Muscle layer of duodenum (tissue), 2 donors: Measurements from ENCODE around the gene JPH2.

Experiments used
- H3K27ac ChIP-seq: one replicate; pipeline ENCODE4 v1.7.0; 2013; ENCODE audit warnings: mild to moderate bottlenecking, low read length
- H3K27me3 ChIP-seq: one replicate; pipeline ENCODE4 v1.7.0; 2013; ENCODE audit warnings: low read depth, mild to moderate bottlenecking, control low read depth, low read length
- H3K36me3 ChIP-seq, 2 donors: one replicate each; pipeline ENCODE4 v1.7.0; 2013; ENCODE audit warnings: low read length in 2 of 2, control low read depth in 1 of 2, mild to moderate bottlenecking in 1 of 2; ENCODE audit not compliant: insufficient read depth in 2 of 2, control insufficient read depth in 1 of 2
- H3K4me1 ChIP-seq, 2 donors: one replicate each; pipeline ENCODE4 v1.7.0; 2013; ENCODE audit warnings: low read length in 2 of 2, mild to moderate bottlenecking in 2 of 2, control low read depth in 1 of 2, moderate library complexity in 1 of 2; ENCODE audit not compliant: insufficient read depth in 2 of 2, control insufficient read depth in 1 of 2
- H3K4me3 ChIP-seq, 2 donors: one replicate each; pipeline ENCODE4 v1.7.0; 2013; ENCODE audit warnings: low read length in 2 of 2, low read depth in 1 of 2, mild to moderate bottlenecking in 1 of 2
- H3K9me3 ChIP-seq, 2 donors: one replicate each; pipeline ENCODE4 v1.7.0; 2013; ENCODE audit warnings: low read length in 2 of 2, control low read depth in 1 of 2, mild to moderate bottlenecking in 1 of 2; ENCODE audit not compliant: control insufficient read depth in 1 of 2
- donor health status: healthy.

JPH2 gene

DNA sequence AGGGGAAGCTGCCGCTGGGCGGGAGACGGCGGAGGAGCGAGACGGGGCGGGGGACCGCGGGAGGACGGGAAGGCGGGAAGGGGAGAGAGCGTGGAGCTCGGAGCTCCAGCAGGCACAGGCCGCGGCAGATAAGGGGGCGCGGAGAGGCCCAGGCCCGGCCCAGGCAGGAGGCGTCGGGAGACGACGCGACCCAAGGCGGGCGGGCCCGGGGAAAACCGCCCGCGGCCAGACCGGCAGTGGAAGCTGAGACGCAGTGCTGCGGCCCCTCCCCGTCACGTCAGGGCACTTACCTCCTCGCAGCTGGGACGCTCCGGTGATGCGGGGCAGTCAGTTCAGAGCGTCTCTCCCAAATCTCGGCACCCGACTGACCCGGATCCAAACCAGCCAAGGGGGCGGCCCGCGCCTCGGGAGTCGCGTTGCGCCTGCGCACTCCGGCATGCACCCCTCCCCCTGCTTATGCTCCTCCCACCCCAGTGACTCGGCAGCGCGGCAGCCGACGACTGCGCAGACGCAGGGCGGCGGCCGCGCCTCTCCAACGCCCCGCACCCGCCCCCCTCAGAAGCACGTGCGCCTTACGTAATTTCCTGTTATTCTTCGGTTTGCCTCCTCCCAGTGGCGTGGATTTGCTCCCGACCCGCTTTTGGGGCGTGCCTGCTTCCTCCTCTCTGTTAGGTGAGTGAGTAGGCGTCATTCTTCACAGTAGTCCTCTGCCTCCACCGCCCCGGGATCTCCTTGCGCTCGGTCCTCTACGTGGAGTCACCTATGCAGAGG is 23.6 kb upstream of the JPH2 start, which contains the start of gene OSER1:
Gene OSER1 (minus strand): TSS at position 366 of the 771 bp plus-strand sequence. CDS start 3,814 bp downstream, outside the sequence.
- Histone ChIP-seq H3K4me3 (peak within 1 kb of the TSS; percentile 78 to 92), H3K27me3 (no peaks in the 10 kb centered on the region), H3K36me3 (peaks cover 5 to 15% of the 10 kb centered on the region in 2 donors), H3K27ac (peak within 1 kb of the TSS; percentile 98), H3K4me1 (peaks cover 8 to 40% of the 10 kb centered on the region in 2 donors), H3K9me3 (no peaks in the 10 kb centered on the region)

GRCh38 chr20:44209686-44210405 is 22.9 kb upstream of the JPH2 start:
- peak overlapping the region; percentile 98 for H3K27ac ChIP-seq
- H3K4me1 ChIP-seq: peaks cover 8 to 41% of the 10 kb centered on the region in 2 donors
- H3K36me3 ChIP-seq: peaks cover 9 to 20% of the 10 kb centered on the region in 2 donors
- H3K27me3 ChIP-seq: no peaks in the 10 kb centered on the region
- H3K9me3 ChIP-seq: no peaks in the 10 kb centered on the region
- H3K4me3 ChIP-seq: peak overlapping the region; percentile 78 to 92

- Histone ChIP-seq H3K36me3 (peaks cover 9 to 20% of the 10 kb centered on the region in 2 donors), H3K9me3 (no peaks in the 10 kb centered on the region), H3K27me3 (no peaks in the 10 kb centered on the region), H3K27ac (peak overlapping the region; percentile 98), H3K4me1 (peaks cover 16 to 47% of the 10 kb centered on the region in 2 donors), H3K4me3 (peak overlapping the region; percentile 78 to 92)
Measured at GRCh38 chr20:44208770-44209169, 21.8 kb upstream of the JPH2 start.

- Histone ChIP-seq H3K27ac (peak overlapping the region; percentile 98), H3K36me3 (peaks cover 9 to 20% of the 10 kb centered on the region in 2 donors), H3K4me3 (peak overlapping the region; percentile 78 to 92), H3K27me3 (no peaks in the 10 kb centered on the region), H3K9me3 (no peaks in the 10 kb centered on the region), H3K4me1 (peaks cover 16 to 51% of the 10 kb centered on the region in 2 donors)
Measured at GRCh38 chr20:44208165-44208564, 21.2 kb upstream of the JPH2 start.

GRCh38 chr20:44207126-44207723 is 20.2 kb upstream of the JPH2 start:
- peaks cover 16 to 48% of the 10 kb centered on the region in 2 donors for H3K4me1 ChIP-seq
- peak overlapping the region; percentile 98 for H3K27ac ChIP-seq
- H3K36me3 ChIP-seq: peaks cover 17 to 21% of the 10 kb centered on the region in 2 donors
- H3K9me3 ChIP-seq: no peaks in the 10 kb centered on the region
- H3K27me3 ChIP-seq: no peaks in the 10 kb centered on the region
- no peak overlapping the region for H3K4me3 ChIP-seq

- Histone ChIP-seq H3K9me3 (no peaks in the 10 kb centered on the region), H3K4me3 (no peak overlapping the region), H3K27ac (no peak overlapping the region), H3K36me3 (peaks cover 22 to 32% of the 10 kb centered on the region in 2 donors), H3K27me3 (no peaks in the 10 kb centered on the region), H3K4me1 (peaks cover 12 to 39% of the 10 kb centered on the region in 2 donors)
Measured at GRCh38 chr20:44206132-44206531, 19.1 kb upstream of the JPH2 start.

GRCh38 chr20:44204832-44205215 is 17.8 kb upstream of the JPH2 start:
- H3K4me1 ChIP-seq: peaks cover 12 to 39% of the 10 kb centered on the region in 2 donors
- H3K27ac ChIP-seq: peak overlapping the region; percentile 83
- peaks cover 29 to 33% of the 10 kb centered on the region in 2 donors for H3K36me3 ChIP-seq
- no peaks in the 10 kb centered on the region for H3K9me3 ChIP-seq
- H3K4me3 ChIP-seq: no peak overlapping the region
- H3K27me3 ChIP-seq: no peaks in the 10 kb centered on the region

DNA sequence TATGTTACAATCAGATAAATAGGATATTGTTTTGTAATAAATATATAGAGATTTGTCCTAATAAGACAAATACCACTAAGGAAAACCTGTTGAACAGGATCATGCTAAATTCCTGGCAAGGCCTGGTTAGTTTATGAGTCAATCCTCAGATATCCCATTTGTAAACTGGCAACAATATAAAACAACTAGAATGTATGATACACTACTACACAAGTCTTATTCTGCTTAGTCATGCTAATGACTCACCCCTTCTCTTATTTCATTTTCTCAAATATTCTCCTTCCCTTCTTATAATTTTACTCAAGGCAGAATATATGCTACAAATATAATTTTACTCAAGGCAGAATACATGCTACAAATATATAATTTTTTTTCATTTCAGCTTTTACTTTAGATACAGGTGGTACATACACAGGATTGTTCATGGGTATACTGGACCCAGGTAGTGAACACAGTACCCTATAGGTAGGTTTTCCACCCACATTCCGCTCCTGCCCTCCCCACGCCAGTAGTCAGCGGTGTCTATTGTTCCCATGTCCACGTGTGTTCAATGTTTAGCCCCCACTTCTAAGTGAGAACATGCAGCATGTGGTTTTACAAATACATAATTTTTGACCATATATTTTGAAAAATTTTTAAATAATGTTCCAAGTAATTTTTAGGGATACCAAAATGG is 17.3 kb upstream of the JPH2 start:
- Histone ChIP-seq H3K9me3 (no peaks in the 10 kb centered on the region), H3K36me3 (peaks cover 30 to 38% of the 10 kb centered on the region in 2 donors), H3K4me1 (peaks cover 12 to 39% of the 10 kb centered on the region in 2 donors), H3K4me3 (no peak overlapping the region), H3K27ac (peak overlapping the region; percentile 83), H3K27me3 (no peaks in the 10 kb centered on the region)

DNA sequence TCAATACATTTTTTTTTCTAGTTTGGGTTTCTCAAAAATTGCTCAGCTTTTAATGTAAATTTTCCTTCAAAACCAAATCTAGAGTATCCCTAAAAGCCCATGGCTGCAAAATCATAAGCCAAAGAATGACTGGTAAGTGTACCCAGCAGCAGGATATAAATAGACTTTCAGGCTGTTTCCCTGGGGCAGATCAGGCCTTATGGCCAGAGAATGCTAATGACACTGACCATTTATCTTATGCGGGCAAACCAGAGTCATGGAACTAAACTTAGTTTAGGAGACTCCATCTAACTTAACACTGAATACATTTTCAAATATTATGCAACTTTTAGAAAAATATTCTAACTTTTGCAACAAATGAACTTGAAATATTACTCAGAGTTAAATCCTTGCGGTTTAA is 16.2 kb upstream of the JPH2 start:
- Histone ChIP-seq H3K4me1 (peaks cover 8 to 29% of the 10 kb centered on the region in 2 donors), H3K4me3 (no peak overlapping the region), H3K27me3 (no peaks in the 10 kb centered on the region), H3K9me3 (no peaks in the 10 kb centered on the region), H3K27ac (peak overlapping the region; percentile 83), H3K36me3 (peaks cover 38 to 46% of the 10 kb centered on the region in 2 donors)

DNA sequence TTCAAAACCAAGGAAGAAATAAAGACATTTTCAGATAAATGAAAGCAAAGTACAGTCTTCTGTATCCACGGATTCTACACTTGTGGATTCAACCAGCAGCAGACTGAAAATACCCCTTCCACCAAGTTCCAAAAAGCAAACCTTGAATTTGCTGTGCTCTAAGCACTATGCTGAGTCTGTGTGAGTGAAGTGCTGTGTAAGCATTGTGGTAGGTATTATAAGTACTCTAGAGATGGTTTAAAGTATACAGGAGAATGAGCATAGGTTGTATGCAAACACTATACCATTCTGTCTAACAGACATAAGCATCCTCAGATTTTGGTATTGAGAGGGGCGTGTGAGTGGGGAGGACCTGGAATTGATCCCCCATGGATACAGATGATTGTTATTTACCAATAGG is 14.0 kb upstream of the JPH2 start:
- Histone ChIP-seq H3K9me3 (no peaks in the 10 kb centered on the region), H3K27me3 (no peaks in the 10 kb centered on the region), H3K4me3 (no peak overlapping the region), H3K36me3 (peaks cover 50 to 56% of the 10 kb centered on the region in 2 donors), H3K4me1 (peaks cover 8 to 16% of the 10 kb centered on the region in 2 donors), H3K27ac (no peak overlapping the region)
